ENCODE results near the gene NCAM2.

Gene NCAM2

DNA sequence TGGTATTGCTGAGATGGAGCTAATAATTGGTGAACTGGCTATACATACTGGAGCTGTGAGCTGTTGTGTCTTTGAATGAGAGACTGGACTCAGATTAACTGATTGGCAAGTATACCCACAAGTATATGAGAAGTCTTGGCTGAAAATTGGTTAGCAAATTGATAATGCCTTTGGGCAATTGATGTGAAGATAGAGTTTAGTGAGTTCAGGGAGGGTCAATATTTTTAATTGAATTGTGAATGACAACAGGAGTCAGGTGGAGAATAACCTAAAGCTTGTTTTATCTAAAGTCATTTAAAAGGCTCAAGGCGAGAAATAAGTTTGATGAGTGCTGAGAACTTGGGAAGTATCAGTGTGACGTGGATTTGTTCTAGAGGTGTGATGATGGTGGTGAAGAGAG is 27.5 kb downstream of the NCAM2 start:
- H3K4me3 ChIP-seq (ENCODE audit: low read depth, low read length) = no peak overlapping the region
- H3K36me3 ChIP-seq (ENCODE audit: control insufficient read depth, insufficient read depth, low read length) = no peaks in the 10 kb centered on the region
- no peak overlapping the region for H3K27ac ChIP-seq (ENCODE audit: low read depth, low read length)
- no peaks in the 10 kb centered on the region for H3K27me3 ChIP-seq (ENCODE audit: control insufficient read depth, insufficient read depth, low read length)
- peaks cover 30% of the 10 kb centered on the region for H3K4me1 ChIP-seq (ENCODE audit: control insufficient read depth, insufficient read depth, low read length)
- no peaks in the 10 kb centered on the region for H3K9me3 ChIP-seq (ENCODE audit: control insufficient read depth, insufficient read depth, low read length)
- H3K9ac ChIP-seq (ENCODE audit: low read depth, low read length) = no peak overlapping the region

DNA sequence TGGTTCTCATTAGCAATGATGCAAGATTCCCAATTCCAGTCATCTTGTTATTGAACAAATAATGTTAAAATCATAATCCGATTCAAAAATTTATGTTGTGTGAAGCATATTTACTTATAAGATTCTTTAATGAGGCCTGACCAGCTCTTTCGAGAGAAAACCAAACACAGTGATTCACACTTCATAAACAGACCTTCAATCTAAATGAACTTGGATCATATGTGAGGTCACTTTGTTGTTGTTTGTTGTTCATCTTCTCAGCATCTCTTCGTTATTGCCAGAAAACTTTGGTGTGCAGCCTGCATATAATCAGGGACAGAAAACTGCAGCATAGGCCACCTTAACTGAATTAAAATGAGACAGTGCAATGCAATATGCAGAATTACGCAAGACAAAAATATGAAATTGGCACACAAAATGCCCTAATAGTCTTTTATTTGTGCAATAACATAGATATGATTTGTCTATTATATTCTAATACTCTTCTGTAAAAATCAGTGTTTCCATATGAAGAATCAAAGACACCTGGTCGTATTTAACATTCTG is 30.1 kb downstream of the NCAM2 start:
- Histone ChIP-seq H3K27me3 (ENCODE audit: control insufficient read depth, insufficient read depth, low read length) (no peaks in the 10 kb centered on the region), H3K27ac (ENCODE audit: low read depth, low read length) (no peak overlapping the region), H3K9ac (ENCODE audit: low read depth, low read length) (no peak overlapping the region), H3K4me3 (ENCODE audit: low read depth, low read length) (no peak overlapping the region), H3K36me3 (ENCODE audit: control insufficient read depth, insufficient read depth, low read length) (no peaks in the 10 kb centered on the region), H3K9me3 (ENCODE audit: control insufficient read depth, insufficient read depth, low read length) (no peaks in the 10 kb centered on the region), H3K4me1 (ENCODE audit: control insufficient read depth, insufficient read depth, low read length) (peaks cover 7% of the 10 kb centered on the region)

GRCh38 chr21:21029164-21029563 is 31.0 kb downstream of the NCAM2 start:
- no peak overlapping the region for H3K4me3 ChIP-seq (ENCODE audit: low read depth, low read length)
- no peaks in the 10 kb centered on the region for H3K36me3 ChIP-seq (ENCODE audit: control insufficient read depth, insufficient read depth, low read length)
- H3K9ac ChIP-seq (ENCODE audit: low read depth, low read length) = no peak overlapping the region
- no peaks in the 10 kb centered on the region for H3K9me3 ChIP-seq (ENCODE audit: control insufficient read depth, insufficient read depth, low read length)
- H3K27me3 ChIP-seq (ENCODE audit: control insufficient read depth, insufficient read depth, low read length) = no peaks in the 10 kb centered on the region
- peaks cover 7% of the 10 kb centered on the region for H3K4me1 ChIP-seq (ENCODE audit: control insufficient read depth, insufficient read depth, low read length)
- H3K27ac ChIP-seq (ENCODE audit: low read depth, low read length) = no peak overlapping the region

GRCh38 chr21:21030311-21030710 is 32.1 kb downstream of the NCAM2 start:
- H3K27ac ChIP-seq (ENCODE audit: low read depth, low read length) = no peak overlapping the region
- H3K4me3 ChIP-seq (ENCODE audit: low read depth, low read length) = no peak overlapping the region
- no peaks in the 10 kb centered on the region for H3K9me3 ChIP-seq (ENCODE audit: control insufficient read depth, insufficient read depth, low read length)
- no peak overlapping the region for H3K9ac ChIP-seq (ENCODE audit: low read depth, low read length)
- no peaks in the 10 kb centered on the region for H3K27me3 ChIP-seq (ENCODE audit: control insufficient read depth, insufficient read depth, low read length)
- peaks cover 7% of the 10 kb centered on the region for H3K4me1 ChIP-seq (ENCODE audit: control insufficient read depth, insufficient read depth, low read length)
- H3K36me3 ChIP-seq (ENCODE audit: control insufficient read depth, insufficient read depth, low read length) = no peaks in the 10 kb centered on the region

- Histone ChIP-seq H3K4me1 (ENCODE audit: control insufficient read depth, insufficient read depth, low read length) (peaks cover 7% of the 10 kb centered on the region), H3K9me3 (ENCODE audit: control insufficient read depth, insufficient read depth, low read length) (no peaks in the 10 kb centered on the region), H3K36me3 (ENCODE audit: control insufficient read depth, insufficient read depth, low read length) (no peaks in the 10 kb centered on the region), H3K27ac (ENCODE audit: low read depth, low read length) (no peak overlapping the region), H3K27me3 (ENCODE audit: control insufficient read depth, insufficient read depth, low read length) (no peaks in the 10 kb centered on the region), H3K9ac (ENCODE audit: low read depth, low read length) (no peak overlapping the region), H3K4me3 (ENCODE audit: low read depth, low read length) (no peak overlapping the region)
These were observed 35.8 kb downstream of the NCAM2 start for GRCh38 chr21:21034036-21034435.

GRCh38 chr21:21039624-21040170 is 41.5 kb downstream of the NCAM2 start:
- no peaks in the 10 kb centered on the region for H3K36me3 ChIP-seq (ENCODE audit: control insufficient read depth, insufficient read depth, low read length)
- no peak overlapping the region for H3K27ac ChIP-seq (ENCODE audit: low read depth, low read length)
- peaks cover 3% of the 10 kb centered on the region; the same call in 1 of the 2 replicates for H3K4me1 ChIP-seq (ENCODE audit: control insufficient read depth, insufficient read depth, low read length)
- H3K9ac ChIP-seq (ENCODE audit: low read depth, low read length) = no peak overlapping the region
- H3K4me3 ChIP-seq (ENCODE audit: low read depth, low read length) = no peak overlapping the region
- H3K9me3 ChIP-seq (ENCODE audit: control insufficient read depth, insufficient read depth, low read length) = no peaks in the 10 kb centered on the region
- no peaks in the 10 kb centered on the region for H3K27me3 ChIP-seq (ENCODE audit: control insufficient read depth, insufficient read depth, low read length)

GRCh38 chr21:21045518-21045917 is 47.3 kb downstream of the NCAM2 start:
- Histone ChIP-seq H3K9ac (ENCODE audit: low read depth, low read length) (0 out of 2 replicates have a peak overlapping the region, but pooled peaks have one; percentile 17), H3K4me3 (ENCODE audit: low read depth, low read length) (0 out of 2 replicates have a peak overlapping the region, but pooled peaks have one; percentile 18), H3K4me1 (ENCODE audit: control insufficient read depth, insufficient read depth, low read length) (peaks cover 26% of the 10 kb centered on the region), H3K27me3 (ENCODE audit: control insufficient read depth, insufficient read depth, low read length) (no peaks in the 10 kb centered on the region), H3K9me3 (ENCODE audit: control insufficient read depth, insufficient read depth, low read length) (no peaks in the 10 kb centered on the region), H3K27ac (ENCODE audit: low read depth, low read length) (peak overlapping the region; percentile 93), H3K36me3 (ENCODE audit: control insufficient read depth, insufficient read depth, low read length) (no peaks in the 10 kb centered on the region)

DNA sequence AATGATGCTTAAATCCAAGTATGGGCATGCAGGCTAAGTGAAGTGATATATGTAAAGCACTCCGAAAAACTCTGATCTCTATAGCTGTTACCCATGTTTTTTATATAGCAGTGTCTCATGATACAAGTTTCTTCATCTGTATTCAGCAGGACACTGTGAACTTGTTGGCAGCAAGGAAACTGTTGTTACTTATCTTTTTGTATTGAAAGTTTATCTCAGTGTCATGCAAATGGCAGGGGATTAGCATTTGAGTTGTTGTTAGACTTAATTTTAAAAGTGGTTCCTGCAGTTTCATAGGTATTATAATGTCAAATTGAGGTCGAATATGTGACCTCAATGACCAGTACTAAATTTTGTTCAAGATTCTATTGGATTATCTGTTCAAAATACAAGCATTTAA is 47.9 kb downstream of the NCAM2 start:
- H3K9ac ChIP-seq (ENCODE audit: low read depth, low read length) = peak overlapping the region; percentile 32; the same call in 1 of the 2 replicates
- H3K27ac ChIP-seq (ENCODE audit: low read depth, low read length) = peak overlapping the region; percentile 93
- H3K27me3 ChIP-seq (ENCODE audit: control insufficient read depth, insufficient read depth, low read length) = no peaks in the 10 kb centered on the region
- H3K4me3 ChIP-seq (ENCODE audit: low read depth, low read length) = peak overlapping the region; percentile 28
- H3K36me3 ChIP-seq (ENCODE audit: control insufficient read depth, insufficient read depth, low read length) = no peaks in the 10 kb centered on the region
- H3K4me1 ChIP-seq (ENCODE audit: control insufficient read depth, insufficient read depth, low read length) = peaks cover 26% of the 10 kb centered on the region
- H3K9me3 ChIP-seq (ENCODE audit: control insufficient read depth, insufficient read depth, low read length) = no peaks in the 10 kb centered on the region

- peaks cover 30% of the 10 kb centered on the region for H3K4me1 ChIP-seq (ENCODE audit: control insufficient read depth, insufficient read depth, low read length)
- no peaks in the 10 kb centered on the region for H3K36me3 ChIP-seq (ENCODE audit: control insufficient read depth, insufficient read depth, low read length)
- no peaks in the 10 kb centered on the region for H3K27me3 ChIP-seq (ENCODE audit: control insufficient read depth, insufficient read depth, low read length)
- no peak overlapping the region for H3K9ac ChIP-seq (ENCODE audit: low read depth, low read length)
- no peak overlapping the region for H3K27ac ChIP-seq (ENCODE audit: low read depth, low read length)
- H3K9me3 ChIP-seq (ENCODE audit: control insufficient read depth, insufficient read depth, low read length) = no peaks in the 10 kb centered on the region
- no peak overlapping the region for H3K4me3 ChIP-seq (ENCODE audit: low read depth, low read length)
These were observed 53.2 kb downstream of the NCAM2 start for GRCh38 chr21:21051109-21052055.

- H3K4me3 ChIP-seq (ENCODE audit: low read depth, low read length) = no peak overlapping the region
- H3K9ac ChIP-seq (ENCODE audit: low read depth, low read length) = no peak overlapping the region
- no peak overlapping the region for H3K27ac ChIP-seq (ENCODE audit: low read depth, low read length)
- peaks cover 30% of the 10 kb centered on the region for H3K4me1 ChIP-seq (ENCODE audit: control insufficient read depth, insufficient read depth, low read length)
- no peaks in the 10 kb centered on the region for H3K9me3 ChIP-seq (ENCODE audit: control insufficient read depth, insufficient read depth, low read length)
- no peaks in the 10 kb centered on the region for H3K36me3 ChIP-seq (ENCODE audit: control insufficient read depth, insufficient read depth, low read length)
- no peaks in the 10 kb centered on the region for H3K27me3 ChIP-seq (ENCODE audit: control insufficient read depth, insufficient read depth, low read length)
These were observed 54.5 kb downstream of the NCAM2 start for GRCh38 chr21:21052672-21053071.
